ENCODE data around the gene SEMA7A. TPM values are rescaled to one million over a fixed set of nuclear protein-coding genes. Genes with fewer than 3 reads are reported as not detected.

SEMA7A gene
- total and polyA plus RNA-seq, 9 of the 15 experiments (the other 6 are each of a cell fraction or from before 2014, with no cell fraction given) = 0.04 to 8.2 (median 5.4) TPM; not detected in 1

- TF ChIP-seq HINFP (tag; conservative IDR thresholded peaks at IDR 0.05; ENCODE audit: low read depth) = no peak
- no peak for TF ChIP-seq ELF1 (tag; IDR thresholded peaks at IDR 0.05)
- TF ChIP-seq HOMEZ (CRISPR knock-in tag; IDR thresholded peaks at IDR 0.05) = no peak
- TF ChIP-seq HMG20B (CRISPR knock-in tag; IDR thresholded peaks at IDR 0.05) = no peak
- no peak for TF ChIP-seq ZFPM2 (CRISPR knock-in tag; IDR thresholded peaks at IDR 0.05)
- TF ChIP-seq SIX5 (IDR thresholded peaks at IDR 0.05; ENCODE audit: borderline replicate concordance in 1 of 2, insufficient read depth in 1 of 2, low read depth in 1 of 2, low read length in 2 of 2) = no peak
- TF ChIP-seq CHCHD3 (CRISPR knock-in tag; IDR thresholded peaks at IDR 0.05) = no peak
- no peak for TF ChIP-seq MEF2D (tag; conservative IDR thresholded peaks at IDR 0.05; ENCODE audit: low read depth)
- no peak for TF ChIP-seq TBL1XR1 (IDR thresholded peaks at IDR 0.05; ENCODE audit: low read length in 2 of 2)
- TF ChIP-seq HMBOX1 (IDR thresholded peaks at IDR 0.05) = no peak
- TF ChIP-seq PHF21A (IDR thresholded peaks at IDR 0.05; ENCODE audit: borderline replicate concordance, low read depth) = no peak
- no peak for TF ChIP-seq HDAC6 (IDR thresholded peaks at IDR 0.05; ENCODE audit: low read depth, low read length)
- TF ChIP-seq STAT6 (CRISPR knock-in tag; IDR thresholded peaks at IDR 0.05) = no peak
These were observed 60.6 kb downstream of the SEMA7A start (continued) for GRCh38 chr15:74373056-74373650.

Measured in K562 (cell line).